Activated B cell treated with CpG ODN at 0.5 μM for 24 hours (primary cell): ENCODE measurements around the gene ABCC11. TPM values are rescaled to one million over a fixed set of nuclear protein-coding genes. Genes with fewer than 3 reads are reported as not detected.

Experiments used
- ATAC-seq: fragments of 200-7000 bp; cut with Tn5 transposase; one replicate; pipeline ENCODE4 v1.10.0; 2021; ENCODE audit warnings: low read depth, mild to moderate bottlenecking, moderate library complexity
- CTCF ChIA-PET: fragments of 350-600 bp; sonication (Branson Sonifier 250); formaldehyde crosslinking; loops from one replicate; lab custom pipeline; 2021; ENCODE audit warnings: antibody characterized with exemption; lab: Charles Lee
- POLR2A ChIA-PET: fragments of 350-600 bp; sonication (Branson Sonifier 250); formaldehyde crosslinking; loops from one replicate; lab custom pipeline; 2021; ENCODE audit warnings: antibody characterized with exemption; lab: Charles Lee
- DNase-seq: peaks from one replicate; pipeline ENCODE4 v3.0.0; 2022
- H3K27ac Mint-ChIP-seq: one replicate; pipeline ENCODE4 v1.8.0; 2020; ENCODE audit warnings: mixed read lengths
- H3K27me3 Mint-ChIP-seq: one replicate; pipeline ENCODE4 v1.8.0; 2021; ENCODE audit warnings: mixed read lengths
- H3K36me3 Mint-ChIP-seq: one replicate; pipeline ENCODE4 v1.8.0; 2021; ENCODE audit warnings: low read depth, mixed read lengths
- H3K4me1 Mint-ChIP-seq: one replicate; pipeline ENCODE4 v1.8.0; 2021; ENCODE audit warnings: mixed read lengths
- H3K4me3 Mint-ChIP-seq: one replicate; pipeline ENCODE4 v1.8.0; 2020; ENCODE audit warnings: mild to moderate bottlenecking, mixed read lengths
- H3K9me3 Mint-ChIP-seq: one replicate; pipeline ENCODE4 v1.8.0; 2020; ENCODE audit warnings: mixed read lengths
- intact Hi-C: fragments of 100-400 bp; cut with micrococcal nuclease; formaldehyde crosslinking; loops from one replicate; pipeline ENCODE4 v1.15.1; 2024
- total RNA-seq: library from RNA; stranded (reverse); gene quantifications from 2 replicates; pipeline ENCODE4 v1.2.3, GENCODE V29; 2022
- TF ChIP-seq, protein P1 (sequence below): fragments of 200-600 bp; IDR thresholded peaks from one replicate; pipeline ENCODE4 v1.8.0; 2022; ENCODE audit warnings: antibody characterized with exemption, mild to moderate bottlenecking

ABCC11 gene
- total RNA-seq, 1 donor from 2014 or later = not detected

DNA sequence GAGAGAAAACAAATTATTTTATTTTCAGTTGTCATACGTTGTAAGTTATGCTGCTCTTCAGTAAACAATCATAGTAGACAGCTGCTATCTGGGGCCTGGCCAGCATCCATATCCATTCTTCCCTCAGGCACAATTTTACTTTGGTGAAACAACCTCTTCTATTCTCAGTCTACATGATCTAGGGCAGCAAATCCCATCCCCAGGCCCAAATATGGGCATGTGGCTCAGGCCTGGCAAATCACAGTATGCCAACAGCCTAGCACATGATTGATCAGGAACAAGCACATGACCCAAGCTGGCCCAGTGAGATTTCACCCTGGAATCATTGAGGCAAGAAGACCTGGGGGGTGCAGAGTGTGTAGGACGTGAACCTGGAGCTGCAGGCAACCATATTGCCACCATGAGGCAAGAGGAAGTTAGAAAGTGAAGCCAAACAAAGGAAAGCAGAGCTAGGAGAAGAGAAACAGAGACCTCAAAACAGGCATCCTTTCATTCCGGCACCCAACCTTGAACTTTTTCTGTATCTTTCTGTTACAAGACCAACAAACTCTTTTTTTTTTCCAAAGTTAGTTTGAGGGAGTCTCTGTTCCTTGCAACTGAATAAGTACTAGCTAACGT lies 81.3 kb downstream of the ABCC11 start:
- Mint-ChIP-seq H3K36me3 (no peaks in the 10 kb centered on the region), H3K4me1 (peaks cover 4% of the 10 kb centered on the region), H3K27me3 (peaks cover 4% of the 10 kb centered on the region), H3K9me3 (no peaks in the 10 kb centered on the region), H3K4me3 (no peak overlapping the region), H3K27ac (no peak overlapping the region)
- CTCF ChIA-PET = interaction anchor here (1.0 to 3.8 kb wide), 6 partner anchors 9 to 1612 kb away, joined by 3 to 37 read pairs (median 10); partner anchors contain the start of gene NETO2
- POLR2A ChIA-PET = no interaction called here
- intact Hi-C loops = loop anchor here (1.0 to 10.0 kb wide), 9 partner anchors 379 to 1611 kb away; partner anchors contain the start of gene NETO2
- TF ChIP-seq, protein P1, sequence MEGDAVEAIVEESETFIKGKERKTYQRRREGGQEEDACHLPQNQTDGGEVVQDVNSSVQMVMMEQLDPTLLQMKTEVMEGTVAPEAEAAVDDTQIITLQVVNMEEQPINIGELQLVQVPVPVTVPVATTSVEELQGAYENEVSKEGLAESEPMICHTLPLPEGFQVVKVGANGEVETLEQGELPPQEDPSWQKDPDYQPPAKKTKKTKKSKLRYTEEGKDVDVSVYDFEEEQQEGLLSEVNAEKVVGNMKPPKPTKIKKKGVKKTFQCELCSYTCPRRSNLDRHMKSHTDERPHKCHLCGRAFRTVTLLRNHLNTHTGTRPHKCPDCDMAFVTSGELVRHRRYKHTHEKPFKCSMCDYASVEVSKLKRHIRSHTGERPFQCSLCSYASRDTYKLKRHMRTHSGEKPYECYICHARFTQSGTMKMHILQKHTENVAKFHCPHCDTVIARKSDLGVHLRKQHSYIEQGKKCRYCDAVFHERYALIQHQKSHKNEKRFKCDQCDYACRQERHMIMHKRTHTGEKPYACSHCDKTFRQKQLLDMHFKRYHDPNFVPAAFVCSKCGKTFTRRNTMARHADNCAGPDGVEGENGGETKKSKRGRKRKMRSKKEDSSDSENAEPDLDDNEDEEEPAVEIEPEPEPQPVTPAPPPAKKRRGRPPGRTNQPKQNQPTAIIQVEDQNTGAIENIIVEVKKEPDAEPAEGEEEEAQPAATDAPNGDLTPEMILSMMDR = no peak
- ATAC-seq (peak; percentile 21), DNase-seq (no peak)

DNA sequence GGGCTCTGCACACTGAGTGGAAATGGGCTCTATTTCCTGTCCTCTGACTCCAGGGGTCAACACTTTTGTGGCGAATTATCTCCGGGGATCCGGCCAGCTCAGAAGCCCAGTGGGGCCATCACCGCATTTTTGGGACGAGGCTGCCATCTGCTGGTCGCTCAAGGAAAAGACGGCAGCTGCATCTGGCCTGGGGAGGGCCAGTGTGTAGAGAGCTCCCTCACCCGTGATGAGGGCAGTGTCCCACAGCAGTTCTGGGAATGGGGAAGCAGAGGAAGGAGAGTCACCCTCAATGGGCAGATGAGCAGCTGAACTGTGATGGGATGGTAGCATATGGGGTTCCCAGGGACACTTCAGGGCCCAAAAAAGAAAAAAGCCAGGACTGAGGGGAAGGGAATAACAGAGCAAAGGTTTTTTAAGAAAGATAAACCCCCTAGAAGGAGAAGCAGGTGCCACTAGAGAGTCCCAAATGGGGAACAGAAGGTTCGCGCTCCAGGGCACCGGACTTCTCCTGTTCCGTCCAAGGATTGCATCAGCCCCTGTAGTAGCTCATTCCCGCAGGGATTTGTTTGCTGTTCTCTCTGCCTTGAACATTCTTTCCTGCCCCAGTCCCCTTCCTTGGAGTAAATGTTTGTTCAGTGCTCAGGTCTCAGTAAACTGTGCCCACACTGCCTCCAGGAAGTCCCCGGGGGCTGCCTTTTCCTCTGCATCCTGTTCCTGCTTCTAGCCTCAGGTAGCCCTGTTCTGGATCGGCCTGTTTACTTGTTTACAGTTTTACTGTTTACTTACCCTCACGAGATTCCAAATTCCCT lies 82.2 kb downstream of the ABCC11 start:
- TF ChIP-seq, protein P1 = no peak
- POLR2A ChIA-PET = no interaction called here
- ATAC-seq = peak; percentile 89
- H3K4me3 Mint-ChIP-seq = no peak overlapping the region
- H3K27ac Mint-ChIP-seq = no peak overlapping the region
- H3K9me3 Mint-ChIP-seq = no peaks in the 10 kb centered on the region
- intact Hi-C loops = loop anchor here (1.0 to 10.0 kb wide), 9 partner anchors 380 to 1610 kb away; partner anchors contain the start of gene NETO2
- DNase-seq = peak; percentile 60
- peaks cover 4% of the 10 kb centered on the region for H3K4me1 Mint-ChIP-seq
- CTCF ChIA-PET = interaction anchor here (0.7 to 3.8 kb wide), 24 partner anchors 10 to 1611 kb away, joined by 3 to 37 read pairs (median 4); partner anchors contain the start of gene NETO2
- H3K27me3 Mint-ChIP-seq = peaks cover 4% of the 10 kb centered on the region
- H3K36me3 Mint-ChIP-seq = no peaks in the 10 kb centered on the region

DNA sequence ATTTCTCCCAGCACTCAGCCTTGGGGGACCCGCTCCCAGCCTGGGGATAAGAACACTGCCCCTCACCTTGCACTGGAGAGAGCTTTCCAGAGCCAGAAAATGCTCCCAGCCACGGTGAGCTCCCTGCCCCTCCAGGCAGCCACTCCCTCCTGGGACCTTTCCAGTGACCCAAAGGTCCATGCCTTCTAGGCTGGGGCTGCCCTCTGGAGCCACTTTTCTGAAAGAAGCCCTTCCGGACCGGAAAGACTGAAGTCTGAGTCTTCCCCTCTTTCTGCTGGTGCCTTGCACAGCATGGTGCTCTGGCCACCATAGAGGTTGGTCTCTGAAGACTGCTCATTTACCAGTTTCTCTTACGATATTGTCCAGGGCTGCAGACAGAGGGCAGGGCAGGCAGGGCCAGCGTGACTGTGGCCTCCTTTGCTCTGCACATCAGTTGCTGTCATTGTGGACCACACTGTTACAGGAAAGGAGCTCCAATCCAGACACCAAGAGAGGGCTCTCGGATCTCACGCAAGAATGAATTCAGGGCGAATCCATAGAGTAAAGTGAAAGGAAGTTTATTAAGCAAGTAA lies 84.4 kb downstream of the ABCC11 start:
- DNase-seq (no peak), ATAC-seq (no peak)
- no peaks in the 10 kb centered on the region for H3K9me3 Mint-ChIP-seq
- intact Hi-C loops = loop anchor here (10.0 kb wide), 2 partner anchors 382 to 1488 kb away; no protein-coding TSS in a partner anchor
- POLR2A ChIA-PET = no interaction called here
- CTCF ChIA-PET = interaction anchor here (1.1 kb wide), 1 partner anchor 1022 kb away, joined by 3 read pairs; no protein-coding TSS in a partner anchor
- peaks cover 8% of the 10 kb centered on the region for H3K4me1 Mint-ChIP-seq
- H3K27ac Mint-ChIP-seq = no peak overlapping the region
- no peaks in the 10 kb centered on the region for H3K36me3 Mint-ChIP-seq
- no peak overlapping the region for H3K4me3 Mint-ChIP-seq
- peaks cover 4% of the 10 kb centered on the region for H3K27me3 Mint-ChIP-seq
- TF ChIP-seq, protein P1 = no peak

DNA sequence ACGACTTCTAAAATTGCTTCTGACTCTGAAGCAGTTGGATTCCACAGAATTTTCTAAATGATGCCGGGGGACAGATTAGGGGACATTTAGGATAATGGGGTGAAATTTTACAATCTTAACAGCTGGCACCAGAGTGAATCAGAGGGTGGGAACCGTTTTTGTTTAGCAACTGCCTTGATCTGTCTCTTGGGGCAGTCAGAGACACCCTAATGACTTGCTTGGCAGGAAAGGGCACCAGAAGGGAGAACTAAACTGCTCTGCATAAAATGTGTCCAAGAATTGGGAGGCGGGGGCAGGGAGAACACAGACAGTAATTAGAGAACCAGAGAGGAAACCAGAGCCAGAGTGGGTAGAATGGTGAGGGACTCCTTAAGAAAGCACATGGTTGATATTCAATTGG lies 85.4 kb downstream of the ABCC11 start:
- intact Hi-C loops = loop anchor here (10.0 kb wide), 2 partner anchors 383 to 1487 kb away; no protein-coding TSS in a partner anchor
- no peak overlapping the region for H3K27ac Mint-ChIP-seq
- ATAC-seq (no peak), DNase-seq (no peak)
- no peaks in the 10 kb centered on the region for H3K36me3 Mint-ChIP-seq
- peaks cover 10% of the 10 kb centered on the region for H3K4me1 Mint-ChIP-seq
- H3K4me3 Mint-ChIP-seq = no peak overlapping the region
- POLR2A ChIA-PET = no interaction called here
- CTCF ChIA-PET = interaction anchor here (1.0 to 1.6 kb wide), 2 partner anchors 1020 to 1124 kb away, joined by 4 to 5 read pairs; no protein-coding TSS in a partner anchor
- TF ChIP-seq, protein P1 = no peak
- H3K9me3 Mint-ChIP-seq = no peaks in the 10 kb centered on the region
- H3K27me3 Mint-ChIP-seq = peaks cover 10% of the 10 kb centered on the region
